ENCODE data around the gene LMTK2. TPM values are rescaled to one million over a fixed set of nuclear protein-coding genes. Genes with fewer than 3 reads are reported as not detected.

Gene LMTK2
- total RNA-seq, 2 donors from 2014 or later = 17.1 to 17.6 TPM

GRCh38 chr7:98232799-98233198 lies 126.1 kb downstream of the LMTK2 start:
- ATAC-seq (ENCODE audit: insufficient number of reproducible peaks, low FRiP score, low read depth) = no peak
- TF ChIP-seq, protein P1, sequence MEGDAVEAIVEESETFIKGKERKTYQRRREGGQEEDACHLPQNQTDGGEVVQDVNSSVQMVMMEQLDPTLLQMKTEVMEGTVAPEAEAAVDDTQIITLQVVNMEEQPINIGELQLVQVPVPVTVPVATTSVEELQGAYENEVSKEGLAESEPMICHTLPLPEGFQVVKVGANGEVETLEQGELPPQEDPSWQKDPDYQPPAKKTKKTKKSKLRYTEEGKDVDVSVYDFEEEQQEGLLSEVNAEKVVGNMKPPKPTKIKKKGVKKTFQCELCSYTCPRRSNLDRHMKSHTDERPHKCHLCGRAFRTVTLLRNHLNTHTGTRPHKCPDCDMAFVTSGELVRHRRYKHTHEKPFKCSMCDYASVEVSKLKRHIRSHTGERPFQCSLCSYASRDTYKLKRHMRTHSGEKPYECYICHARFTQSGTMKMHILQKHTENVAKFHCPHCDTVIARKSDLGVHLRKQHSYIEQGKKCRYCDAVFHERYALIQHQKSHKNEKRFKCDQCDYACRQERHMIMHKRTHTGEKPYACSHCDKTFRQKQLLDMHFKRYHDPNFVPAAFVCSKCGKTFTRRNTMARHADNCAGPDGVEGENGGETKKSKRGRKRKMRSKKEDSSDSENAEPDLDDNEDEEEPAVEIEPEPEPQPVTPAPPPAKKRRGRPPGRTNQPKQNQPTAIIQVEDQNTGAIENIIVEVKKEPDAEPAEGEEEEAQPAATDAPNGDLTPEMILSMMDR (IDR thresholded peaks at IDR 0.05) = no peak
- no peak for DNase-seq (ENCODE audit: low spot score)
- Histone ChIP-seq H3K27ac (no peak overlapping the region), H3K27me3 (replicated peaks; ENCODE audit: insufficient read depth) (no peaks in the 10 kb centered on the region), H3K4me3 (no peak overlapping the region), H3K9me3 (no peaks in the 10 kb centered on the region), H3K4me1 (ENCODE audit: control insufficient read depth in 1 of 2, low read depth in 2 of 2) (no peaks in the 10 kb centered on the region), H3K36me3 (peaks cover 13% of the 10 kb centered on the region)

DNA sequence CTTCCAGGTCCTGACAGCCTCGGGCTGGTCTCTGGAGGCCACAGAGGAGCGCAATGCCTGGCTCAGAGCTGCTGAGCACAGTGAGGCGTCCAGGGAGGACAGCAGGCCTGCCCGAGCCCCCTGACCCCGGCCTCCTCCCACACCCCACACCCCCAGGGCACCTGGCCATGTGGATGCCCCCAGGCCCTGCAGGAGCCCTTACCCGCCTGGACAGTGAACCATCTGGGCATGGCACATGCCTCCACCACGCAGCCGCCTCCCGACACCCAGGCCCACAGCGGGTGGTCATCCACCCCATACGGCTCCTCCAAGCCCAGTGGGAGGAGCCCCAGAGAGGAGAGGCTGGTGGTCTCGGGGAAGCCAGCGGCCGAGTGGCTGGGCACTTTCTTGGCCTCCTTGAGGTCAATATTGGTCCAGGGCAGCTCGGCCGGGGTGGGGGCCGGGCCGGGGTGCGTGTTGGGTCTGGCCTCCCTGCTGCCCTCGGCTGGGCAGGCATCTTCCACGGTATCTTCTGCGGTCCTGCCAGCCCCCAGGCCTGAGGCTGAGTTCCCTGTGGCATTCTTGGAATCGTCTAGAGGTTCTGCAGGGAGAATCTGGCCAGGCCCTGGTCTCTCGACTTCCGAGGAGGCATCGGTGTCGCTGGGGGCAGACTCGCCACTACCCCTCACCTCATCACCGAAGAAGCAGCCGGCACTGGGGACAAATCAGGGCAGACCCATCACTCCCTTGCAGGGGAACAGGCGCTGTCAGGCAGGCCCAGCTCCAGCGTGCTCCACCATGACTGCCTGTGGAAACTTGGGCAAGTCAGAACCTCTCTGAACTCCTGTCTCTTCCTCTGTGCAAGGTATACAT lies 126.8 kb downstream of the LMTK2 start:
- Histone ChIP-seq H3K4me3 (no peak overlapping the region), H3K27me3 (replicated peaks; ENCODE audit: insufficient read depth) (no peaks in the 10 kb centered on the region), H3K27ac (no peak overlapping the region), H3K4me1 (ENCODE audit: control insufficient read depth in 1 of 2, low read depth in 2 of 2) (no peaks in the 10 kb centered on the region), H3K36me3 (peaks cover 17% of the 10 kb centered on the region), H3K9me3 (no peaks in the 10 kb centered on the region)
- DNase-seq (ENCODE audit: low spot score) (no peak), ATAC-seq (ENCODE audit: insufficient number of reproducible peaks, low FRiP score, low read depth) (no peak)
- TF ChIP-seq, protein P1 (IDR thresholded peaks at IDR 0.05) = no peak

- no peaks in the 10 kb centered on the region for H3K4me1 ChIP-seq (ENCODE audit: control insufficient read depth in 1 of 2, low read depth in 2 of 2)
- H3K27me3 ChIP-seq (replicated peaks; ENCODE audit: insufficient read depth) = no peaks in the 10 kb centered on the region
- H3K36me3 ChIP-seq = peaks cover 23% of the 10 kb centered on the region
- TF ChIP-seq, protein P1 (IDR thresholded peaks at IDR 0.05) = no peak
- ATAC-seq (ENCODE audit: insufficient number of reproducible peaks, low FRiP score, low read depth) = no peak
- H3K4me3 ChIP-seq = no peak overlapping the region
- no peaks in the 10 kb centered on the region for H3K9me3 ChIP-seq
- H3K27ac ChIP-seq = no peak overlapping the region
- no peak for DNase-seq (ENCODE audit: low spot score)
Measured at GRCh38 chr7:98234429-98235147, 127.9 kb downstream of the LMTK2 start.

- Histone ChIP-seq H3K9me3 (no peaks in the 10 kb centered on the region), H3K27me3 (replicated peaks; ENCODE audit: insufficient read depth) (no peaks in the 10 kb centered on the region), H3K27ac (no peak overlapping the region), H3K4me3 (no peak overlapping the region), H3K4me1 (ENCODE audit: control insufficient read depth in 1 of 2, low read depth in 2 of 2) (no peaks in the 10 kb centered on the region), H3K36me3 (peaks cover 35% of the 10 kb centered on the region)
- TF ChIP-seq, protein P1 (IDR thresholded peaks at IDR 0.05) = no peak
- DNase-seq (ENCODE audit: low spot score) (no peak), ATAC-seq (ENCODE audit: insufficient number of reproducible peaks, low FRiP score, low read depth) (no peak)
Measured at GRCh38 chr7:98235901-98236300, 129.2 kb downstream of the LMTK2 start.

Measured in thoracic aorta (tissue), 2 donors.